Measurements from ENCODE around the gene PIAS4. TPM values are rescaled to one million over a fixed set of nuclear protein-coding genes. Genes with fewer than 3 reads are reported as not detected.

PIAS4 gene
- total RNA-seq, 2 donors from 2014 or later = 12.7 to 17.1 TPM

DNA sequence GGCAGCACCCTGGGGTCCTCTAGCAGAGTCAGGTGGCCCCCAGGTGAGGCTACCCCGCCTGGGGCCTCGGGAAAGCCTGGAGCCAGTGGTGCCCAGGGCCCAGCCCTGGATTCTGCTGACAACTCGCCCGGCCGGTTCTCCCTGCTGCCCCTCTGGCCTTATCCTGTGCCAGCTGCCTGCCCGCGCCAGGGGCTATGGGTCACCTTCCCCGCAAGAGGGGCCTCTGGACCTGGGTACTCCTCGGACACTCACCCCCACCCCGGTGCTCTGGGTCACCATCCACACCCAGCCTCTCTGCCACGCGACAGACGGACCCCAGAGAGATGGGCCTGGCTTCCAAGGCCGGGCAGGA is 35.2 kb downstream of the PIAS4 start:
- Histone ChIP-seq H3K27me3 (no peaks in the 10 kb centered on the region), H3K27ac (peak overlapping the region; percentile 62 to 83 (median 80)), H3K9me3 (no peaks in the 10 kb centered on the region), H3K4me1 (peaks cover 18% of the 10 kb centered on the region), H3K36me3 (replicated peaks in 1 of 2; ENCODE audit: insufficient read depth in 1 of 2, low read depth in 2 of 2) (peaks cover 0 to 2% of the 10 kb centered on the region in 2 donors), H3K4me3 (no peak overlapping the region)
- 10 to 28% methylated on average over 2 to 11 of the region's 14 CpGs for WGBS, 2 donors
- TF ChIP-seq POLR2A (IDR thresholded peaks at IDR 0.05) = no peak
- TF ChIP-seq, protein P1, sequence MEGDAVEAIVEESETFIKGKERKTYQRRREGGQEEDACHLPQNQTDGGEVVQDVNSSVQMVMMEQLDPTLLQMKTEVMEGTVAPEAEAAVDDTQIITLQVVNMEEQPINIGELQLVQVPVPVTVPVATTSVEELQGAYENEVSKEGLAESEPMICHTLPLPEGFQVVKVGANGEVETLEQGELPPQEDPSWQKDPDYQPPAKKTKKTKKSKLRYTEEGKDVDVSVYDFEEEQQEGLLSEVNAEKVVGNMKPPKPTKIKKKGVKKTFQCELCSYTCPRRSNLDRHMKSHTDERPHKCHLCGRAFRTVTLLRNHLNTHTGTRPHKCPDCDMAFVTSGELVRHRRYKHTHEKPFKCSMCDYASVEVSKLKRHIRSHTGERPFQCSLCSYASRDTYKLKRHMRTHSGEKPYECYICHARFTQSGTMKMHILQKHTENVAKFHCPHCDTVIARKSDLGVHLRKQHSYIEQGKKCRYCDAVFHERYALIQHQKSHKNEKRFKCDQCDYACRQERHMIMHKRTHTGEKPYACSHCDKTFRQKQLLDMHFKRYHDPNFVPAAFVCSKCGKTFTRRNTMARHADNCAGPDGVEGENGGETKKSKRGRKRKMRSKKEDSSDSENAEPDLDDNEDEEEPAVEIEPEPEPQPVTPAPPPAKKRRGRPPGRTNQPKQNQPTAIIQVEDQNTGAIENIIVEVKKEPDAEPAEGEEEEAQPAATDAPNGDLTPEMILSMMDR (IDR thresholded peaks at IDR 0.05) = peak in 1 of 7 experiments; percentile 9
- intact Hi-C loops (cut with DNase I) = no loop called here
- ATAC-seq (peak; percentile 88), DNase-seq (peak; percentile 72 to 89 (median 82))

DNA sequence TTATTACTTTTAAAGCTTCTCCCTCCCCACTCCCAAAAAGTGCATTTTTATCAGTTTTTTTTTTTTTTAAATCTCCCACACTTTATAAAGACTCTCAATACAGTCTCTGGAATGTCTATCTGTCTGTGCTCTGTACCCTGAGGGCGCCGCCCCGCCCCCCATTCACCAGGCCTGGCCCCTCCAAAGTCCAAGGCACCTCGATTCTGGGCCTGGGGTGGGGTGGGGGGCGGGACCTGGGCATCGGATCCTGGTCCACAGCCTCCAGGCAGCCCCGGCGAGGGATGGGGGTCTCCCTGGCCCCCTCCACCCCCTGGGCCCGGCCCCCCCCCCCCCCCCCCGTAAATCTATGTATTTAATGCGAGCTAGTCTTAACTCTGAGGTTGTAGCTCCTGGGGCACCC is 35.9 kb downstream of the PIAS4 start:
- no peak for DNase-seq
- TF ChIP-seq, protein P1 (IDR thresholded peaks at IDR 0.05) = no peak

DNA sequence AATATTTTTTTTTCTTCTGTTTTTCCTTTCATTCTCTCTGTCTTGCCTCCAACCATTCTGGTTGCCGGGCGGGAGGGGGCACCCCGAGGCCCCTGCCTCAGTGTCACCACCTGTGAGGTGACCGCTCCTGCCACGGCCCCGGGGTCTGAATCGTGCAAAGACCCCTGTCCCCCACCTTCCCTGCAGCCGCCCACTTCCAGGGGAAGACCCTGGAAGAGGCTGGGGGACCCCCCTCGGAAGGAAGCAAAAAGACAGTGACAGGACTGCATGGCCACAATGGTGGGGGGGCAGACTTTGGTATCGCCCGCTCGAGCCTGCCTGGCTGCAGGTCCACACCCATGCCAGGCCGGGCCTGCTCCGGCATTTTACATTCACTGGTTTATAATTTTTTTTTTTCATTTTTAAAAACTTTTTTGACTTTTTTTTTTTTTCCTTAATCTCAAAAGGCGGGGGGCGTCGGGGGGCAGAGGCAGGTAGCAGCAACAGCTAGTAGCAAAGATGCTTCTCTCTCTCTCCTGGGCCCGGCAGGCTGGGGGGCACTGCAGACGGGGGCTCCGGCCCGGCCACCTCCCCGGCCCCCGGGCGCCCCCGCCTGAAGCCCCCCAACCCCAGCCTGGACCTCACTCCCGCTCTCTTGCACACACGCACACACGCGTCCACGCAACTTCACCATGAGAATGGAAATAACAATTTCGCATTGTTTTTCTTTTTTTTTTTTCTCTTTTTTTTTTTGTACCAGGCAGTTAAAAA is 36.6 kb downstream of the PIAS4 start:
- H3K27ac ChIP-seq = peak overlapping the region in 1 of 4 donors; percentile 81
- no peak overlapping the region for H3K4me3 ChIP-seq
- peaks cover 18% of the 10 kb centered on the region for H3K4me1 ChIP-seq
- no peaks in the 10 kb centered on the region for H3K9me3 ChIP-seq
- 86 to 90% methylated on average over 29 to 31 of the region's 31 CpGs for WGBS, 2 donors
- no peaks in the 10 kb centered on the region for H3K27me3 ChIP-seq
- H3K36me3 ChIP-seq (replicated peaks in 1 of 2; ENCODE audit: insufficient read depth in 1 of 2, low read depth in 2 of 2) = peaks cover 0 to 2% of the 10 kb centered on the region in 2 donors
- ATAC-seq = no peak
- DNase-seq = no peak
- intact Hi-C loops (cut with DNase I) = no loop called here
- TF ChIP-seq POLR2A (IDR thresholded peaks at IDR 0.05) = no peak
- TF ChIP-seq, protein P1 (IDR thresholded peaks at IDR 0.05) = no peak

More for the DNA sequence above, 35.9 kb downstream of the PIAS4 start:
- H3K4me3 ChIP-seq = no peak overlapping the region
- intact Hi-C loops (cut with DNase I) = no loop called here
- peak overlapping the region in 2 of 4 donors; percentile 81 to 83 for H3K27ac ChIP-seq
- no peaks in the 10 kb centered on the region for H3K9me3 ChIP-seq
- H3K4me1 ChIP-seq = peaks cover 18% of the 10 kb centered on the region
- ATAC-seq = no peak
- no peaks in the 10 kb centered on the region for H3K27me3 ChIP-seq
- peaks cover 0 to 2% of the 10 kb centered on the region in 2 donors for H3K36me3 ChIP-seq (replicated peaks in 1 of 2; ENCODE audit: insufficient read depth in 1 of 2, low read depth in 2 of 2)
- WGBS, 2 donors = 61 to 75% methylated on average over 8 to 9 of the region's 11 CpGs

DNA sequence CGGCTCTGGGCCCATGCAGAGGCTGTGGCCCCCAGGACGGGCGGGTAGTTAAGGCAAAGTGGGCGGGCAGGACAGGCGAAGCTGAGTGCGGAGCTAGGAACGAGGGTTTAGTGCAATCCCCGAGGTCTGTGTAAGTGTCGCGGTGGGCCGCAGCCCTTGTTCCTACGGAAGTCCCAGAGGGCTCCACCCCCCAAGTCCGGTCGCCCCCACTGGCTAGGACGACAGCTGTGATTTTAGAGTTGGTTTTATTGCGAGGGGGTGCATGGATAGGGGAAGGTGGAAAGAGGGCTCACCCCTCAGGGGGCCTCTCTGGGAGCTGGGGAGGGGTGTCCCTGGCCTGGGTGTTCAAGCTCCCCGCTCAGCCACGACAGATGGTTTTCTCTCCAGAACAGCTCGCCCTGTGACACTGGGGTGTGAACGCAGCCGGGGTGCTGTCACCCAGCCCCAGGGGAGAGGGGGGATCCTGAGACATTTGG is 37.5 kb downstream of the PIAS4 start:
- Histone ChIP-seq H3K4me1 (peaks cover 23% of the 10 kb centered on the region), H3K4me3 (no peak overlapping the region), H3K36me3 (replicated peaks in 1 of 2; ENCODE audit: insufficient read depth in 1 of 2, low read depth in 2 of 2) (peaks cover 0 to 2% of the 10 kb centered on the region in 2 donors), H3K27ac (no peak overlapping the region), H3K9me3 (no peaks in the 10 kb centered on the region), H3K27me3 (no peaks in the 10 kb centered on the region)
- TF ChIP-seq, protein P1 (IDR thresholded peaks at IDR 0.05) = no peak
- TF ChIP-seq POLR2A (IDR thresholded peaks at IDR 0.05) = no peak
- 85 to 87% methylated on average over 21 of the region's 21 CpGs for WGBS, 2 donors
- DNase-seq (no peak), ATAC-seq (no peak)
- intact Hi-C loops (cut with DNase I) = no loop called here

Measured in body of pancreas (tissue), 4 donors.